Astrocyte of the spinal cord (primary cell): Measurements from ENCODE around the gene SYTL4.
"Not testable (repeated sequence)": the region's sequence is repeated elsewhere in the genome, so short reads cannot be mapped to it uniquely, and the experiment has no call there.

Experiments used
- DNase-seq: peaks from one replicate; pipeline ENCODE4 v3.0.0; 2011; ENCODE audit warnings: low read depth, low spot score
- H3K4me3 ChIP-seq: 2 replicates; pipeline ENCODE4 v1.5.1; 2011; ENCODE audit warnings: low read depth, mild to moderate bottlenecking, low read length, moderate library complexity
- in situ Hi-C: cut with HindIII; loops from 2 replicates; pipeline ENCODE4 v1.10.0; 2017; ENCODE audit warnings: low sequenced_read_pairs
- TF ChIP-seq, protein P1 (sequence below): IDR thresholded peaks from 2 replicates; pipeline ENCODE4 v1.5.1; 2012; ENCODE audit warnings: low read depth, mild to moderate bottlenecking, low read length, inconsistent platforms

The SYTL4 gene

DNA sequence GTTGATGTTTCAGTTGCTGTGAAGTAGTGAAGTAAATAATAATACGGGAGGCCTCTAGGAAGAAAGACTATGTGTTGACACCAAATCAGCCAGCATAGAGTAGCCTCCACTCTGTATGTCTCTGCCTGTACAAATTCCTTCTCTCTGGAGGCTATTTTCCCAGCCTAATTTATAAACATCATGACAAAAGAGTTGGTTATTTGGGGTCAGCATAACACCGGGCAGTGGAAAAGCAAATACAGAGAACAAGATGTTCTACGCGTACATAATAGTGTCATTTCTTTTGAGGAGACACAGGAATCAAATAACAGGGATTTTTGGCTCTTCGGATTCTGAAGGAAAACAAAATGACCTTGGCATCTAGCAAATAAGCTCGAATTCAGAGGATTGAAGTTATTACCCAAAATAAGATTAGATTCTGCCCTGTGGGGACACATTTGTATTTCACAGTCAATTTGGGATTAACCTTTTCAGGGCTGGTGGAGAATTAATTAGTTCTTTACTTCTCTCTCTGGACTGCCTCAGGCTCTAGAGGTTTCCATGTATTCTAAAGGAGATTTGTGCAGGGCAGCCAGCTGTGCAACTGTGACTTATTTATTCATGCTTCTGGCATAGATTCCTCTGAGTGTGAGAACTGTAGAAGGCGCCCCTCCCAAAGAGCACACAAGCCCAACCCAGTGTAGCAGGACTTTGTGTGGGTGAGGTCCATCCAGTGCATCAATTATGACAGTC is 14.1 kb upstream of the SYTL4 start:
- no peak overlapping the region for H3K4me3 ChIP-seq
- TF ChIP-seq, protein P1, sequence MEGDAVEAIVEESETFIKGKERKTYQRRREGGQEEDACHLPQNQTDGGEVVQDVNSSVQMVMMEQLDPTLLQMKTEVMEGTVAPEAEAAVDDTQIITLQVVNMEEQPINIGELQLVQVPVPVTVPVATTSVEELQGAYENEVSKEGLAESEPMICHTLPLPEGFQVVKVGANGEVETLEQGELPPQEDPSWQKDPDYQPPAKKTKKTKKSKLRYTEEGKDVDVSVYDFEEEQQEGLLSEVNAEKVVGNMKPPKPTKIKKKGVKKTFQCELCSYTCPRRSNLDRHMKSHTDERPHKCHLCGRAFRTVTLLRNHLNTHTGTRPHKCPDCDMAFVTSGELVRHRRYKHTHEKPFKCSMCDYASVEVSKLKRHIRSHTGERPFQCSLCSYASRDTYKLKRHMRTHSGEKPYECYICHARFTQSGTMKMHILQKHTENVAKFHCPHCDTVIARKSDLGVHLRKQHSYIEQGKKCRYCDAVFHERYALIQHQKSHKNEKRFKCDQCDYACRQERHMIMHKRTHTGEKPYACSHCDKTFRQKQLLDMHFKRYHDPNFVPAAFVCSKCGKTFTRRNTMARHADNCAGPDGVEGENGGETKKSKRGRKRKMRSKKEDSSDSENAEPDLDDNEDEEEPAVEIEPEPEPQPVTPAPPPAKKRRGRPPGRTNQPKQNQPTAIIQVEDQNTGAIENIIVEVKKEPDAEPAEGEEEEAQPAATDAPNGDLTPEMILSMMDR = no peak
- DNase-seq = peak; percentile 41
- in situ Hi-C loops = no loop called here

DNA sequence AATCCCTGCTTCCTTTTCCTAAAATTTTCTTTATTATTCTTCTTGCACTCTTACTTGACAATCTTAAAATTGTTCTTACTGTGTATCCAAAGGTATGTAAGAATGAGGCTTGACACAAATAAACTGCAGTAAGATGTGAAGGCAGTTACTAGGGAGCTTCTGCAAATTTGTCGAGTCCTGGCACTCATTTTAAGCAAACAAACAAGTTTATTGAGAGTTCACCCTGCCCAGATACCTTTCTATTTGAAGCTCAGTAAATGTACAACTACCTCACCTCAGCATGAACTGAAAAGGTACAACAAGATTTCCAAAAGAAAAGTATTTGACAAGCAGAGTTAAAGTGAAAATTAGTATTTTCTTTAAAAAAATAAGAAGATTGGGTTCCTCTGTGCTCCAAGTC is 13.3 kb upstream of the SYTL4 start:
- TF ChIP-seq, protein P1 = no peak
- no peak overlapping the region for H3K4me3 ChIP-seq
- DNase-seq = no peak
- in situ Hi-C loops = no loop called here

DNA sequence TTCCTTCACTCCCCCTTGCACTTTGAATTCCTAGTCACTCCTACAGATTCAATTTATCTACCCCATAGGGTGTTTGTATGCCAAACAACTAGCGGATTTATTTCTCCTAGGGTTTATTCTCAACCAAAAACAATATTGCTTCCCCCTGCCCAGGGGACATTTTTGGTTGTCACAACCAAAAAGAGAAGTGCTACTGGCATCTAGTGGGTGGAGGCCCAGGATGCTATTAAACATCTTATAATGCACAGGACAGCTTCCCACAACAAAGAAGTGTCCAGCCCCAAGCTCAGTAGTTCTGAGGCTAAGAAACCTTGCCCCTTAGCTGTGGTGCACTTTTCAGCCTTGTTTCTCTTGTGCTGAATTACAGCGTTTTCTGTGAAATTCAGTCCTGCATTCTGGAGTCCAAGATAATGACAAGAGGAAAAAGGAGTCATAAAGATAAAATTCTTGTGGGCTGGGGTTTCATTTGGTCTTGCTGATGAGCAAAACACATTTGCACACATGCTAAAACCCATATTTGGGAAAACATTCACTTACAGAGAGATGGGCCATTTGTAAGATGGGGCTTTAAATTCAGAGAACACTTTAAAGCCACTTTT is 11.2 kb upstream of the SYTL4 start:
- in situ Hi-C loops = no loop called here
- TF ChIP-seq, protein P1 = no peak

DNA sequence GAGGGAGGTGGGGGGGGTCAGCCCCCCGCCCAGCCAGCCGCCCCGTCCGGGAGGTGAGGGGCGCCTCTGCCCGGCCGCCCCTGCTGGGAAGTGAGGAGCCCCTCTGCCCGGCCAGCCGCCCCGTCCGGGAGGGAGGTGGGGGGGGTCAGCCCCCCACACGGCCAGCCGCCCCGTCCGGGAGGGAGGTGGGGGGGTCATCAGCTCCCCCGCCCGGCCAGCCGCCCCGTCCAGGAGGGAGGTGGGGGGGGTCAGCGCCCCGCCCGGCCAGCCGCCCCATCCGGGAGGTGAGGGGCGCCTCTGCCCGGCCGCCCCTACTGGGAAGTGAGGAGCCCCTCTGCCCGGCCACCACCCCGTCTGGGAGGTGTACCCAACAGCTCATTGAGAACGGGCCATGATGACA is 7.9 kb downstream of the SYTL4 start:
- DNase-seq, H3K4me3 ChIP-seq, in situ Hi-C loops: not testable (repeated sequence)

More for the DNA sequence above, 11.2 kb upstream of the SYTL4 start:
- no peak overlapping the region for H3K4me3 ChIP-seq
- DNase-seq = no peak

DNA sequence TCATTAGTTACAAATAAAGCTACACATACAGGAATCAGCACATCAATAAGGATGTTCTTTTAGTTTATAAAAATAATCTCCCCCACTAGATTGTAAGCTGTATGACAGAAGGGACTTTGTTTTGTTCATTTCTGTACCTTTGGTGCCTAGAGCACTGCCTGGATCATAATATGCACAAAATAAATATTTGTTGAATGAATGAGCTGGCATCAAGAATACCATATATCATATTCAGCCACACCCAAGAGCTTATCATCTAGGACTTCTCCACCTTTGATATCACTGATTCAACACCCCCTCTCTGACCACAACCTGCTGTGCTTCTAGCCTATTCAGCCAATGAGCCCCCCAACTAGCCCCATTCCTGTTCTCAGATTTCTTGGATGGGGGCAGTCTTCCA is 10.6 kb downstream of the SYTL4 start:
- DNase-seq = no peak
- in situ Hi-C loops = no loop called here
- no peak overlapping the region for H3K4me3 ChIP-seq
- TF ChIP-seq, protein P1 = no peak

DNA sequence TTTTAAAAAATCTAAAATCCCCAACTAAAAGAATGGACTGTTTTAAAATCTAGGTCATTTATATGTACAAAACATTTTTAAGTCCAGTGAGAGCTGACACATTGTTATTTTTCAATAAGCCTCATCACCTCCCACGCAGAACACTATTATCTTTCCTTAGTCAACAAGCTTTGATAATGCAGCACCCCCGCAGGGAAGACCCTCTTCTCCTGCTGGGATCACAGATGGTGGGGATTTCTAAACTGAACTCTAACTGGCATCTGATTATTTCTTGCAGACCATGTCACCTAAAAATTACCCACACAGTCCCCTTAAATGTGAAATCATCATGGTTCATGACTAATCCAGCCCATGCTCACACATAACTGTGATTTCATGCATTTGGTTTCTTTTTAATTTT is 11.6 kb downstream of the SYTL4 start:
- in situ Hi-C loops = no loop called here
- no peak overlapping the region for H3K4me3 ChIP-seq
- DNase-seq = peak; percentile 65
- TF ChIP-seq, protein P1 = no peak

DNA sequence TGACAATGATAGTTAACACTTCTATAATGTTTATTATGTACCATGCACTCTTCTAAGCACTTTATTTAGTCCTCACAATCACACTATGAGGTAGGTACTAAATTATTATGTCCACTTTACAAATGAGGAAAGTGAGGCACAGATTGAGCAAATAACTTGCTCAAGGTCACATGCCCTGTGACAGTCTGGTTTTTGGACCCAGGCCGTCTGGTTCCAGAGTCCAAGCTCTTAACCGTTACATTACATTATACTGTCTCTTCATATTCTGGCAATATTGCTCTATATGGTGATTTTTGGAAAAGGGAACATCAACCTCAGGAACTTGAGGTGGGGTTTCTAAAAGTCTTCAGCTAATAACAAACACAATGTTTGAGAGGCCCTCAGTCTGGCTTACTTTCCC is 12.8 kb downstream of the SYTL4 start:
- in situ Hi-C loops = no loop called here
- H3K4me3 ChIP-seq = no peak overlapping the region
- TF ChIP-seq, protein P1 = no peak
- no peak for DNase-seq
